Fibroblast of lung (primary cell): ENCODE measurements around the gene KRT84. TPM values are rescaled to one million over a fixed set of nuclear protein-coding genes. Genes with fewer than 3 reads are reported as not detected.
"Not testable (repeated sequence)": the region's sequence is repeated elsewhere in the genome, so short reads cannot be mapped to it uniquely, and the experiment has no call there.

Experiments
- DNase-seq, 2 donors: peaks; one replicate each; pipeline versions ENCODE4 v3.0.0 to v3.0.0-alpha.2; 2010; ENCODE audit warnings: low read depth in 2 of 2
- H2AFZ ChIP-seq: 2 replicates; pipeline ENCODE4 v1.5.1; 2012; ENCODE audit warnings: low read length, control low read depth, inconsistent platforms
- H3K27ac ChIP-seq: 2 replicates; pipeline ENCODE4 v1.5.1; 2011; ENCODE audit warnings: low read length, control low read depth; ENCODE audit not compliant: insufficient read depth
- H3K27me3 ChIP-seq: 2 replicates; pipeline ENCODE4 v1.5.1; 2011; ENCODE audit warnings: mild to moderate bottlenecking, low read length; ENCODE audit not compliant: control insufficient read depth, insufficient read depth
- H3K36me3 ChIP-seq: 2 replicates; pipeline ENCODE4 v1.5.1; 2011; ENCODE audit warnings: low read length; ENCODE audit not compliant: control insufficient read depth, insufficient read depth
- H3K4me1 ChIP-seq: 2 replicates; pipeline ENCODE4 v1.5.1; 2011; ENCODE audit warnings: low read length; ENCODE audit not compliant: control insufficient read depth, insufficient read depth; ENCODE audit errors: extremely low read depth
- H3K4me2 ChIP-seq: 2 replicates; pipeline ENCODE4 v1.5.1; 2011; ENCODE audit warnings: low read length, control low read depth; ENCODE audit not compliant: insufficient read depth; ENCODE audit errors: extremely low read depth
- H3K4me3 ChIP-seq, 4 experiments: fragments of 200-600 bp in 1 of 4; sonication (generic) in 1 of 4; replicated peaks in 1 of 4; 2 replicates each; pipeline ENCODE4 v1.5.1; 2011 to 2016; ENCODE audit warnings: low read length in 4 of 4, low read depth in 3 of 4, mild to moderate bottlenecking in 3 of 4, control low read depth in 2 of 4, inconsistent platforms in 1 of 4, mixed read lengths in 1 of 4; ENCODE audit not compliant: insufficient read depth in 1 of 4; ENCODE audit errors: control extremely low read depth in 1 of 4
- H3K79me2 ChIP-seq: 2 replicates; pipeline ENCODE4 v1.5.1; 2012; ENCODE audit warnings: mild to moderate bottlenecking, low read length, inconsistent platforms; ENCODE audit not compliant: control insufficient read depth, insufficient read depth
- H3K9ac ChIP-seq: 2 replicates; pipeline ENCODE4 v1.5.1; 2011; ENCODE audit warnings: mild to moderate bottlenecking, low read length, control low read depth; ENCODE audit not compliant: insufficient read depth
- H3K9me3 ChIP-seq: 2 replicates; pipeline ENCODE4 v1.5.1; 2012; ENCODE audit warnings: low read depth, low read length; ENCODE audit not compliant: control insufficient read depth, insufficient read depth
- H4K20me1 ChIP-seq: 2 replicates; pipeline ENCODE4 v1.5.1; 2011; ENCODE audit warnings: low read length; ENCODE audit not compliant: control insufficient read depth, insufficient read depth; ENCODE audit errors: extremely low read depth
- EZH2 ChIP-seq: IDR thresholded peaks from 2 replicates; pipeline ENCODE4 v1.5.1; 2012; ENCODE audit warnings: low read length, control low read depth, mild to moderate bottlenecking; ENCODE audit errors: missing control alignments
- polyA plus RNA-seq, 2 donors: library from polyadenylated mRNA; depleted of rRNA in 1 of 2; stranded (reverse) in 1 of 2; unstranded in 1 of 2; fragments of >200 nt; gene quantifications; 2 replicates each; pipeline ENCODE4 v1.2.1, GENCODE V29; 2011 to 2012; ENCODE audit warnings: missing spikeins in 1 of 2
- total RNA-seq: library from RNA; depleted of rRNA; stranded (reverse); fragments of >200 nt; gene quantifications from 2 replicates; pipeline ENCODE4 v1.2.1, GENCODE V29; 2014
- TF ChIP-seq, protein P1 (sequence below), 2 donors: IDR thresholded peaks in 1 of 2; conservative IDR thresholded peaks in 1 of 2; 1 replicate in 1 of 2; 2 replicates in 1 of 2; pipeline ENCODE4 v1.5.1; 2011 to 2012; ENCODE audit warnings: low read length in 2 of 2, control low read depth in 1 of 2, inconsistent platforms in 1 of 2, low read depth in 1 of 2, mild to moderate bottlenecking in 1 of 2

The KRT84 gene
- total and polyA plus RNA-seq, 2 donors (not counting 1 experiment from before 2014, with no cell fraction given): not detected

DNA sequence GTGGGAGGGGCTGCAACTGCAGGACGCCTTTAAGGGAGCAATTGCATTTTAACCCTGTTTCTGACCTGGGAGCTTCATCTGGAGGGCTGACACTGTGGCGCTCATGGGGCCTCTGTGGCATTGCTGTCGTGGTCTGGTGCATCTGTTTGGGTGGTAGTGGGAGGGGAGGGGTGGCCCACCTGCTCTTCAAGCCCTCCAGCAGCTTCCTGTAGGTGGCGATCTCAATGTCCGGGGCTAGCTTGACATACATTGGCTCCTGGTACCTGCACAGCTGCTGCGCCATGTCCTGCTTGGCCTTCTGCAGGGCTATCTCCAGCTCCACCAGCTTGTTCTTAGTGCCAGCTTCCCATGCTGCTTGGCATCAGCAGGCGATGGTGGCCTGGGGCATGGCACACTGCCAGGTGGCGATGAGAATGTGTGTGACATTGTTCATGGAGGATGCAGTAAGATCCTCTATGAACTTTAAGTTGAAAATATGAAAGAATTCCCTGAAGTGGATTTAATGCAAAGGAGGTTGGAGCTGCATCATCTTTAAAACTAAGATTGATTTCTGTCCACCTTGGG lies 28.4 kb upstream of the KRT84 start:
- Histone ChIP-seq H3K9ac (no peak overlapping the region), H3K4me2 (no peak overlapping the region), H3K27ac (no peak overlapping the region), H2AFZ (no peak overlapping the region), H3K79me2 (no peaks in the 10 kb centered on the region), H3K4me3 (no peak overlapping the region), H4K20me1 (no peaks in the 10 kb centered on the region), H3K36me3 (no peaks in the 10 kb centered on the region), H3K4me1 (peaks cover 4% of the 10 kb centered on the region), H3K9me3 (no peaks in the 10 kb centered on the region), H3K27me3 (no peaks in the 10 kb centered on the region)
- TF ChIP-seq, protein P1, sequence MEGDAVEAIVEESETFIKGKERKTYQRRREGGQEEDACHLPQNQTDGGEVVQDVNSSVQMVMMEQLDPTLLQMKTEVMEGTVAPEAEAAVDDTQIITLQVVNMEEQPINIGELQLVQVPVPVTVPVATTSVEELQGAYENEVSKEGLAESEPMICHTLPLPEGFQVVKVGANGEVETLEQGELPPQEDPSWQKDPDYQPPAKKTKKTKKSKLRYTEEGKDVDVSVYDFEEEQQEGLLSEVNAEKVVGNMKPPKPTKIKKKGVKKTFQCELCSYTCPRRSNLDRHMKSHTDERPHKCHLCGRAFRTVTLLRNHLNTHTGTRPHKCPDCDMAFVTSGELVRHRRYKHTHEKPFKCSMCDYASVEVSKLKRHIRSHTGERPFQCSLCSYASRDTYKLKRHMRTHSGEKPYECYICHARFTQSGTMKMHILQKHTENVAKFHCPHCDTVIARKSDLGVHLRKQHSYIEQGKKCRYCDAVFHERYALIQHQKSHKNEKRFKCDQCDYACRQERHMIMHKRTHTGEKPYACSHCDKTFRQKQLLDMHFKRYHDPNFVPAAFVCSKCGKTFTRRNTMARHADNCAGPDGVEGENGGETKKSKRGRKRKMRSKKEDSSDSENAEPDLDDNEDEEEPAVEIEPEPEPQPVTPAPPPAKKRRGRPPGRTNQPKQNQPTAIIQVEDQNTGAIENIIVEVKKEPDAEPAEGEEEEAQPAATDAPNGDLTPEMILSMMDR (conservative IDR thresholded peaks at IDR 0.05 in 1 of 2, IDR thresholded peaks at IDR 0.05 in 1 of 2; ENCODE audit: low read depth in 1 of 2, low read length in 2 of 2): no peak
- no peak for TF ChIP-seq EZH2
- no peak for DNase-seq

DNA sequence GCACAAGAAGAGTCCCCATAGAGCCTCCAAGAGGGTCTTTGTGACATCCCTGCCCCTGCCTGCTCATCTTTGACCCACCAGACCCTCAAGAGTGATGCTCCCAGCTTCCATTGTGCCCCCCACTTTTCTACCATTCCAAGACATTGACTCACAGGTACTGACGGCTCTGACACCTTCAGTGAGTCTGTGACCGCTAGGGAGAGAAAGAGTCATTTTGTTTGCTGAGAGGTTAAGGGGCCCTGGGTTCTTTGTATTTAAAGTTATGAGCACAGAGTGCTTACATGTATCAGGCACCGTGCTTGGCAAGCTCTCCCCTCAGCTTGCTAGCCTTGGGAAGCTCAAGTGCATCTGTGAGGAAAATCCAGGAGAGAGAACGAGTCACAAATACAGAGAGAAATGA lies 27.8 kb upstream of the KRT84 start:
- Histone ChIP-seq H4K20me1 (no peaks in the 10 kb centered on the region), H2AFZ (no peak overlapping the region), H3K27ac (no peak overlapping the region), H3K27me3 (no peaks in the 10 kb centered on the region), H3K9ac (no peak overlapping the region), H3K36me3 (no peaks in the 10 kb centered on the region), H3K4me2 (no peak overlapping the region), H3K79me2 (no peaks in the 10 kb centered on the region), H3K4me3 (no peak overlapping the region), H3K4me1 (peaks cover 4% of the 10 kb centered on the region), H3K9me3 (no peaks in the 10 kb centered on the region)
- no peak for DNase-seq
- no peak for TF ChIP-seq EZH2
- TF ChIP-seq, protein P1 (conservative IDR thresholded peaks at IDR 0.05 in 1 of 2, IDR thresholded peaks at IDR 0.05 in 1 of 2; ENCODE audit: low read depth in 1 of 2, low read length in 2 of 2): no peak

DNA sequence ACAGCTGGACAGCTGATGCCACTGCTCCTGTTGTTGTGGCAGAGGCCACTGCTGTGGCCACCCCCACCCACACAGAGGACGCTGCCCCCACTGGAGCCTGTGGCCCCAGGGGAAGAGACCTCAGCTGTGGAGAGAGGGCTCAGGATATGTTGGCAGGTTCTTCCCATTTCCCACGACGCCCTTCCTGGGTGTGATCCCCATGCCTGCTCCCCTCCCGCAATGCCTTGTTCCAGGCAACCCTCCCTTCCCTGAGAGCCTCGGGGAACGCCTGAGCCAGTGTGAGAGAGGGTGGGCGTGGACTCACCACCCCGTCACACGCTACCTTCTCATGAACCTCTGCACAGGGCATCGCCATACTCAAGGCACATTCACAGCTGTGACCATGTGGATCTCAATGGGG lies 26.4 kb upstream of the KRT84 start:
- TF ChIP-seq EZH2: no peak
- TF ChIP-seq, protein P1 (conservative IDR thresholded peaks at IDR 0.05 in 1 of 2, IDR thresholded peaks at IDR 0.05 in 1 of 2; ENCODE audit: low read depth in 1 of 2, low read length in 2 of 2): no peak
- Histone ChIP-seq H2AFZ (no peak overlapping the region), H3K79me2 (no peaks in the 10 kb centered on the region), H3K9me3 (no peaks in the 10 kb centered on the region), H4K20me1 (no peaks in the 10 kb centered on the region), H3K36me3 (no peaks in the 10 kb centered on the region), H3K27ac (no peak overlapping the region), H3K4me1 (peaks cover 4% of the 10 kb centered on the region), H3K9ac (no peak overlapping the region), H3K27me3 (no peaks in the 10 kb centered on the region), H3K4me3 (no peak overlapping the region), H3K4me2 (no peak overlapping the region)
- DNase-seq: no peak

DNA sequence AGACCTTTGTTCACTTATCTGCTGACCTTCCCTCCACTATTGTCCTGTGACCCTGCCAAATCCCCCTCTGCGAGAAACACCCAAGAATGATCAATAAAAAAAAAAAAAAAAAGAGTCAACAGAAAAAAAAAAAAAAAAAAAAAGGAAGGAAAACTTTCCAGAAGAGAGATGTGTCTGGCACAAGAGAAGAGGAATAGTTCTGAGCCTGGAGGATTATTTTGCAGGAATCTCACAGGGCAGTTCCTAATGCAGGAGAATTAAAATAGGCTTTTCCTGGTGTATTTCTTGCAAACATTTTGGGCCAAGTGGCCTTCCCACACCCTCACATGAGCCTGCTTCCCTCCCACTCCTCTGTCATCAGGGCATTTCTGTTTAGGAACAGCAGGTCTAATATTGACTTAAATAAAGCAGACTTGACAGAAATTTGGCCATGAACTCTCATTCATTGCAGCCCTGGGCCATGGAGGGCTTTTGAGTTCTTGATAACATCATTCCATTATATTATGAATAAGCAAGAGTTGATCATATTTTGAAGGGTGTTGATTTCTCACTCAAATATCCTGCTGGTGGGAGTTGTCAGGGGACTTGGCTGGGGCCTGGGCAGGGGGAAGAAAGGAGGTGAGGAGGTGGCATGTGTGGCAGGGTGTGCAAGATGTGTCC lies 25.3 kb upstream of the KRT84 start:
- H3K4me3 ChIP-seq, H3K9me3 ChIP-seq, DNase-seq, H3K36me3 ChIP-seq, H3K27ac ChIP-seq, H3K4me1 ChIP-seq, H3K4me2 ChIP-seq, H3K9ac ChIP-seq, H2AFZ ChIP-seq, H3K79me2 ChIP-seq, H3K27me3 ChIP-seq, H4K20me1 ChIP-seq: not testable (repeated sequence)
